Suppressor macrophage treated with lipopolysaccharide for 1 hour (primary cell): ENCODE measurements around the gene CACNA2D3.
A peak's percentile ranks its signal among the peaks of the same experiment; 100 is the strongest.

Source experiments
- DNase-seq, 3 donors: peaks; one replicate each; pipeline ENCODE4 v3.0.0-alpha.2; 2020 to 2022

The CACNA2D3 gene

DNA sequence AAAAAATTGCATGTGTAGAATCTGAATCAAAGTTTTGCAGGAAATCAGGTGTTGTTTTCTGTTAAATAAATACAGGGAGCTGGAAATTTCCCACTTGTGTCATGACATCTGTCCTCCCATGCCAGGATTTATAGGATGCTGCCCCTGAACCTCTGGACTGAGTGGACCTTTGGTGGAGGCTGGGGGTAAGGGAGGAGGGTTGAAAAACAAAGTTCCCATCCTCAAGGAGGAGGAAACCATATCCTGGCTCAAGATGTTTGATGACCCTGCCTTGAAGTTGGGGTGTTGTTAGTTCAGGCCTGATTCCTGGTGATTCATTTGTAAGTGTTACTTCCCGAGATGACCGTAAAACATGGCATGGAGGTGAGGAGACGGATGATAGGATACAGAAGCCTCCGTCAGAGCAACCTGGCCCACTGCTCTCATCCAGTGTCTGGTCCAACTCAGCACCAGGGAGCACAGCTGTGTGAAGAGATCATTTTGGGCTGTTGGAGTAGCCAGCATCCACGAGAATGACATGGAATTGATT is 223.6 kb downstream of the CACNA2D3 start:
- DNase-seq = no peak

DNA sequence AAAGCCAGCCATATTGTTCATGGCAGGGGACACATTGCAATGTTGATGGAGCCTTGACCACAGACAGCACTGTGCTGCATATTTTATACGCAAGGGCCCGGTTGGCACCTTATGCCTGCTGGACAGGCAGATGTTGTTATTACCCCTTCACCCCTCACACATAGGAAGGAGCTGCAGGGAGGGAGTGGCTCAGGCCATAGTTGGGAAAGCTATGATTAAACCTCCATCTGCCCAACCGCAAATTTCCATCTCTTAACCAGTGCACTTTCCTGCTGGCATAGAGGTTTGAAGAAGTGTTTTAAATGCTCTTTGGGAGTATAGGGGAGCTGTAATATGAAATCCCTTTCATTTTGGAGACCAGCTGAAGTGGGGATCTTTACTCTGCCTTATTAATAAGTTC is 224.7 kb downstream of the CACNA2D3 start:
- DNase-seq = no peak

DNA sequence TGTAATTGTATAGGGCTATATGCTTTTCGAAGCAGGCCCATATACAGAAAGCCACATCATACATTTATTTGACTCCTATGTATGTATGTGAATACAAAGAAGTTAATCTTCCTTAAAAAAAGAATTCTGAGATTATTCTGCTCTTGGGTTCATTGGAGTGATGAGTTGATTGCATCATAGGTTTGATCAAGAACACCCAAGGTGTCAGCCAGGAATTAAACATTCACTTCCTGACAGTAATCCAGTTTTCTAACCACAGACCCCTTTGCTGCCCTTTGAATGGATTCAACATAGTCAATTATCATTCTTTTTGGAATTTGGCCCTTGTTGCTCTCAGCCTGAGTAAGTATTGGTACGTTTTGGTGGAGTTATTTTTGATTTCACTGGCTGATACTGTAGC is 225.6 kb downstream of the CACNA2D3 start:
- DNase-seq = no peak

DNA sequence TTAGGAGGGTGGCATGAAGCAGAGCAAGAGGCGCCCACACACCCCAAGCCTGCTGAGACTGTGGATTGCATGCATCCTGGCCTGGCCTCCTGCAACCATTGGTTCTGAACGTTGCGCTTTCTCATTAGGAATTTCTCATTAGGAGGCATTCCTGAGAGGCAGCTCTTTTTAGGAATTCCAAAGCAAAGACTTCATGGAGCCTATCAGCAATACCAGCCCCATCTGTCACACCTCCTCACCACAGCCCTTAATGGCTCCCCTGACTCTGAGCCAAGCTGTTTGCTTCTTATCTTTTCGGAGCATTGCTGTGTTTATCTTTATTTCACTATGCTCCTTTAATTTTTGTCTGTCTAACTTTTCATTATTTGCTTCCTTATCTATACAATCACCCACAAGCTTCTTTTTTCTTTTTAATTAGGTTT is 226.9 kb downstream of the CACNA2D3 start:
- DNase-seq = no peak

DNA sequence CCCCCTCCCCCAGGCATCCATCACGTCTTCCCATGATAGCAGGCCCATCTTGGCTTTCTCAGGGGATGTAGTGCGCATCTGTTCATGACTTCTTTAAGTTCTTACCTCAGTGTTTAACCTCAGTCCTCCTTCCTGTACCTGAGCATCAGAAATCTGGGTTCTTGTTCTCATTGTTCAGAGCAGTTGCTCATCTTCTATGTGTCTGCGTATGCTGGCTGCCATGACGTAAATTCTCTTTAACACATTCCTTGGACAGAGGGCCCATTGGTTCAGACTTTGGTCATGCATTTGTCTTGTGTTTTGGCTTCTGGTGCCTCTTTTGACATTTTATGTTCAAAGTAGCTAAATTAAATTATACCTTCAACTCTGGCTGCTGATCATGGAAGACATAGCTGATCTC is 227.3 kb downstream of the CACNA2D3 start:
- no peak for DNase-seq

DNA sequence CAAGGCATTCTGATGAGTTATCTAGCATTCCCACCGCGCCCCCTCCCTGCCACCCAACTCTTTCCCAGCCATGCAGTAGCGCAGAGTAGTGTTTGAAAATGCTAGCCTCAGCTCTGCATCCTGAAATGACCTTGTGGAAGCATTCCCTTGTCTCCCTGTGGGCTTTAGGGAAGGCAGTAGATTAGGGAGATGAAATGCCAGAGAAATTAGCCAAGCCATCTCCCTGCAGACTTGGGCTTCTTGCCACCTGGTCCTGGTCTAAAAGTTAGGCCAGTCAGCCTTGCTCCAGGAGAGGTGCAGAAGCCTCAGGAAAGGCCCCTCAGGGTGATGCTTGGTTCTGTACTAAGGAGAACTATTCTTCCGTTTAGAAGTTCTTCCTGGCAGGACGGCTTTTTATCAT is 231.2 kb downstream of the CACNA2D3 start:
- no peak for DNase-seq

DNA sequence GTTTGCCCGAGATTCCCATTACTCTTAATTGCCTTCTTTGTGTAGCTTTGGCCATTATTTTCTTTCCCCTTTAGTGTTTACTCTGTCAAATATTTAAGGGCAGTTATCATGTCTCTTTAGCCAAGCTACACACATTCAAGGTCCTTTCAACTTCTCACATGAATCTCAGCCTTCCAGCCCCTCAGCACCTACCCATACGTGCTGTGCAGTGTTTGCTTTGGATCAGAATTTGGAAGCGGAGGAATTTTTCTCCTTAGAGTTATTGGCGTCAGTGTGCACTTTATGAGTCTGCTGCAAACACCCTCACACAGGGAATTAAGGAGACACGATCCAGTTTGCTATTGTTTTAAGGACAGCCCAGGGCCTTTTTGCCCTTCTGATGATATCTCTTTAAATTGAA is 231.6 kb downstream of the CACNA2D3 start:
- DNase-seq = no peak

DNA sequence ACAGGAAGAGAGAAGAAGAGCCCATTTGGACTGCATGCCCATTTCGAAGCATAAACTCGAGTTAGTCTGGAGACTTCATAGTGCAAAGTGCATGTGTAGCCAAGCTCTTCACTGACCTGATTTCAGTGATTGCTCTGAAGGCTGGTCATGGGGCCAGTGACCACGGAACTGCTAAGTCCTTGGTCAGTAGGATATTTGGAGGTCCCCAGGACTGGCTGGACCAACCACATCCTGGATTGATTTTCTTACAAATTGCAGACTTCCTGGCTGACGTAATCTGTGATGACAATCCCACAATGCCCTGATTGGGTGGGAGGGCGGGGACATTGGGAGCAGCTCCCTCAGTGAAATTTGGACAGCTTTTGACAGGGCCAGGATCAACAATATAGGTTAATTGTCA is 233.4 kb downstream of the CACNA2D3 start:
- DNase-seq = no peak

DNA sequence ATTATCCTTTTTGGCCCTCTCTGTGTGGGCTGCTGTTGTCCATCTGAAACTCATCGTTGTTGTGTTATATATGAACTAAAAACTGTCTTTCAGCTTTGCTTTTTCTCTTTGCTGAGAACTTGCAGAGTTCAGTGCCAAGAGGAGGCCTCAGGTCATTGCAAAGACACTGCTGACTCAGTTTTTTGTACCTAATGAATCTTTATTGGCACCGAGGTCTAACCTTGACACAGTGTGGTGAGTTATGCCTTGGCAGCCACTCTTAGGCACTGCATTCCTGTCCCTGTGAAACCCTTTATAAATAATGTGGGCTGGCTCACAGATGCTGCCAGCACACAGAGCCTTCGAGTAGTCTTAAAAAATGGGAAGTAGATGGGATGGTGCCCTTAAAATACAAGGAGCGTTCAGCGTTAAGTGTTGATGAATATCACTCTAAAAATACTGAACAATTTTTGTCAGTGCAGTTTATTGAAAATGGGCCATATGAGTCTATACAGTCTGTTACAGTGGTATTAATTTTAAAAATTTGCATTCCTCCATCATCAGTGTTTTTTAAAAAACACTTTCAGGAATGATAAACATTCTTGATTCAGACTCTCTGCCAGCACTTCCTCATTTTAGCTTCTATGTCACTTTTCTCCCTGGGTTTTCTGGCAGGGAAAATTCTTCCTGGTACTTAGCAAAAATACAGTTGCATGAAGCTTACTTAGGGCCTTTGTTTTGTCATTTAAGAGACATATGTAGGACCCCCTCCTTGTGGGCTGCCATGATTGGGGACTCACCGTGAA is 234.1 kb downstream of the CACNA2D3 start:
- peak in 1 of 3 donors; percentile 1 for DNase-seq

DNA sequence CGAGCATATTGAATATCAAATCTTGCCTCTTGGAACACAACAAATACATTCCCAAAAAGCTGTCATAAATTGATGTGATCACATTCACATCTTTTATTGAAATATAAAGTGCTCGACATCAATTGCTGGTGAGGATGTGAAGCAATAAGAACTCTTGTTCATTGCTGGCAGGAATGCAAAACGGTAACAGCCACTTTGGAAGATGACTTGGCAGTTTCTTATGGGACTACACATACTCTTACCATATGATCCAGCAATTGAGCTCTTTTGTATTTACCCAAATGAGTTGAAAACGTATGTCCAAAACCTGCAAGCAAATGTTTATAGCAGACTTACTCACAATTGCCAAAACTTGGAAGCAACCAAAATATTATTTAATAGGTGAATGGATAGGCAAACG is 234.9 kb downstream of the CACNA2D3 start:
- no peak for DNase-seq

DNA sequence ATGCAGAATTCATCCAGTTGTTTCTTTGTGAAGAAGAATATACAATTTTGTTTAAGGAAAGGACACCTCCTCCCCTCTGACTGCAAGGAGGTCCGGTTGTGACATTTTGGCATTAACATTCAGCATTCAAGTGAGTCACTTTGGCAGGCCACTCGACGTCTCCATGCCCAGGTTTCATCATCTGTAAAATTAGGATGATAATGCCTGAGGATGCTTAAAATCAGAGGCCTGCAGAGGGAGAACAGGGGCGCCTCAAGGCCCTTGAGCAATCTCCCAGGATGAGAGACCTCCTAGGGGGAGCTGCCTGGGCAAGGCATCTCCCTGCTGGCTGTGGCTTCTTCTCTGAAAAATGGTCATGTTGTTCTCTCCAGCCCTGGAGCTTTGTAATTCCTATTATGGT is 236.0 kb downstream of the CACNA2D3 start:
- no peak for DNase-seq

DNA sequence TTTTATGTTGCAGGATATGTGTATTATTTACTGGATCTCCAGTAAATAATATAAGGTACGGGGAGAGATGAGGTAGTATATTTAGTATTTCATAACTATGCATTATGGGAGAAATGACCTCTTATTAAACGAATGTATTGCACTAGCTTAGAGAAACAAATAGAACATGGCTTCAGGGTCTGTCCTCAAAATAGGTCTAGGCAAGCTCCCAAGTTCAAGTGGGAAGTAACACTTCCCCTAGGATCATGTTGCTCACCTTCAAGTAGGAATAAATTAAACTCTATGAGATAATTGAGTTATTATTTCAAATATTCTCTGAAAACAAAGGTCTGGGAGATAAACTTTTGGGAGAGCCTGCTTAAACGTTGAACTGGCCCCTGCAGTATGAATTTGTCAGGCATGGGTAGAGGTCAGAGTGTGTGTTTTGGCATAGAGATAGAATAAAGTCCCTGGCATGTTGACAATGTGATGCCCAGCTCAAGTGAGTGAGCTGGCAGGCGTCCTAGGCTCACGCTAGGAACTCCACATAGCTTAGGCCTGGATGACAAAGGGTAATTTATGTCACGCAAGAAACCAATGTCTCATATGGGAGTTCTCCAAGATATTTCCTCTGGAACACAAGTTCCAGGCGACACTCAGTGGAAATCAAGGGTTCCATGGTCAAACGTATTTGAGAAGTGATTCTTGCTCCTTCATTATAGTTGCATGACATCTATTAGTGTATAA is 236.8 kb downstream of the CACNA2D3 start:
- DNase-seq = no peak

DNA sequence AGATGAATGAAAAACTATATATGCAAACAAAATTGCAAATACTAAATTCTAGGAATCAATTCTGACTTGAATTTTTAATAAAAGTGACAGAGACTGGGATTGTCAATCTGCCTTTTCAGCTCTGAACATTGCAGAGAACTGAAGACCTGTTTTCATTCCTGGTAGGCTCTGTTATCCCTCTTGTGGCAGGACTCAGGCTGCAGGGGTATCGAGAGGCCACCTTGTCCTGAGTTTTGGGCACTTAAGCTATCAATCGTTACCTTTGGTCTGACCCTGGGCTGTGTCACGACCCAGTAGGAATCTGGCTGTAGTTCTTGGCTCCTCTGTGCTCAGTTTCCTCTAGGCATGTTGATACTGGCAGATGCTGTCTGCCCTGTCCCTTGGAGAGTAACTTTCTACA is 238.0 kb downstream of the CACNA2D3 start:
- DNase-seq = no peak

DNA sequence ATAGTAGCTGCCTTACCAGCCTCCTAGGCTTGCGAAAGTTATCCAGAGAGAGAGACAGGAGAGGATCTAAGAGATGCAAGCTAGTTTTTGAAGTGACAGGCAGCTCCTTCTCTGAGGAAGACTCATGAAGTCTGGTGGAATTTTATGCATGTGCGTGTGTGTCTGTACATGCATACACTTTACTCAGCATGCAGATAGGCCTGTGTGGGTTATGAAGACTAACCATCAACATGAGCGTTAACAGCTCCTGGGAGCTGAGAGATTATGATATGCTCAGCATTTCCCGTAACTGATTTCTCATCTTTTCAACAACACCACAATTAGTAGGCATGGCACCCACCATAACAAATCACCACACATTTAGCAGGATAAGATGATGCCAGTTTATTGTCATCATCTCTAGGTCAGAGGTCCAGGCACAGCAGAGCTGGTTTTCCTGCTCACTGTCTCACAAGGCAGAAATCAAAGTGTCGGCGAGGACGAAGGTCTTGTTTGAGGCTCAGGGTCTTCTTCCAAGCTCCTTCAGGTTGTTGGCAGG is 239.5 kb downstream of the CACNA2D3 start:
- no peak for DNase-seq

DNA sequence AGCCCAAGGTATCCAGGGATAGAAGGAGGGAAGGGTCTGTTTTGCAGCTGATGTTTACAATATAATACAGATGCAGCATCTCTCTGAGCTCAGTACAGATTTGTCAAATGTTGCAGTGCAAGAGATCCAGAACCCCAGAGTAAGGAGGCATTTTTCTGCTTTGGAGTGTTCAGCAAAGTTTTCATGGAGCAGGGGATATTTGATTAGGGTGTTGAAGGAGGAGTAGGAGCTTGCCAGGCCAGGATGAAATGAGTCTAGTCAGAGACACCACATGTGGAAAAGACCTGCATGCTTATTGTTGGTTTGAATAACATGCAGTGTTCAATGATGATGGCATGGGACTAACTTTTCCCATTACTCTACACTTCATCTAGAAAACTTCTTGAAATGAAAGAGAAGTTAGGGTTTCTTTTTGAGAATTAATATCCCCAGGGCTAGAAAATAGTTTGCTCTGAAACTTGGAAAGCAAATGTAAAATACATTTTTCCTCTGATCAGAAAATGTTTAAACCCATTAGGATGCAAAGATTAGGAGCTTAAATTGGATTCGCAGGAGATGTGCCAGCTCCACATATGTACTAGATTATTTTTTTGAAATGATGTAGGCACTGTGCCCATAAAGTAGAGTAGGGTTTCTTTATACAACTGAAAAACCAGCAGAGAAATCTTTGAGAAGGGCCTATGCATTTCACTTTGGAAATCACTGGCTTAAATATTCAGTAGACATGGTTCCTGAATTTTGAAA is 243.8 kb downstream of the CACNA2D3 start:
- no peak for DNase-seq

DNA sequence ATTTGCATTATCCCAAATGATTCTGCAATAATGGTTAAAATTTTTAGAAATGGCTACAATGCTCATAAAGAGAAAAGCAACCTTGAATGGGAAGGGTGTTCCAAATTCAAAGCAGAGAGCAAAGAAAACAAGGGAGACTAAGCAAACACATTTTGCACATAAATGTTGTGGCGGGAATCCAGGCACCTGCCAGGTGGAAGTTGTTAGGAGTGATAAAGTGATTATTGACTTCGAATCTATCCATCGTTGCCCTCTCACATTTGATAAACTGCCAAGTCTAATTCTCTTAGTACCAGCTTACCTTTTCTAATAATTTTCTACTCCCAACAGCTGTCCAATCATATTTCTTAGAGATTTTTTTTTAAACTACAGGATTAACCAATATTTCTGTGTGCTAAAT is 244.5 kb downstream of the CACNA2D3 start:
- no peak for DNase-seq

DNA sequence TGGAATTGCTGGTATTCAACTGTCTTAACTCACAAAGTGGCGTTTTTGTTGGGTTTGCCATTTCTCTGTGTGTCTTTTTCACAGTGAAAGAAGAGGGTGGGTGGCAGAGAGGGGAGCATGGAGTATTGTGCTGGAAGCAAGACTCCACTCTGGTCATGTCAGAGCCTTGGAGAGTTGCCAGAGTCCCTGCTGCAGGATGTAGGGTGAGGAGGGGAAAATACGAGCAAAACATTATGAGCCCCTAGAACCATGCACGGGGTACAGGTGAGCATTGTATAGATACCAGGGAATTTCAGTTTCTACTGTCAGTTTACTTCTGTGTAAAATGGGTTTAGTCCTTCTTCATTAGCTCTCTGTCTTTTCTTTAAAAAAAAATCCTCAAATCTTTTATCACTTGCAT is 249.9 kb downstream of the CACNA2D3 start:
- no peak for DNase-seq

DNA sequence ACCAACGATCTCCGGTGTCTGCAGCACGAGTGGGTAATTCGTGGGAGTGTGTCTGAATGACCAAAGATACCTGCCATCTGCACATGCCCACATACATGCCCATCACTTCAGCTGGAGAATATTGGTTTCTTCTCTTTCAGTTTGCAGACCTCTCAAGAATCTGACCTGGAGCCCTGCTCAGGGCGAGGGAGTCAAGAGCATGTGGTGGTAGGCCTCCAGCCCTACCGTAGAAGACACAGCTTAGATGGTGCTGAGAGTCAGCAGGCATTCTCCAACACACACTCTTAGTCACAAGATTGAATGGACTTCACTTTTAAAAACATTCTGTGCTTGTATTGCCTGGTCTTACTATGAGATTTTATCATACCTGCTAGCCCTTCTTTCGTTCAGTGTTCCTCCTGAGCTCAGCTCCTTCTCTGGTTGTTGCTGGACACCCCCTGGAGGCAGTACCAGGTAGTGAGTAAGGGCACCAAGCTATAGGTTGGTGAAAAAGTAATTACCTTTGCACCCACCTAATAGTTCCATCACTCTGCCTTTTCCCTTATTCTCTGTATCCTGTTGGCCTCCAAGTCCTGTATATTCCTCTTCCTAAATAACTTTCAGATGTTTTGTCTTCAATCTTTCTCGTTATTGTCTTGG is 252.0 kb downstream of the CACNA2D3 start:
- DNase-seq = peak in 2 of 3 donors; percentile 6 to 13

DNA sequence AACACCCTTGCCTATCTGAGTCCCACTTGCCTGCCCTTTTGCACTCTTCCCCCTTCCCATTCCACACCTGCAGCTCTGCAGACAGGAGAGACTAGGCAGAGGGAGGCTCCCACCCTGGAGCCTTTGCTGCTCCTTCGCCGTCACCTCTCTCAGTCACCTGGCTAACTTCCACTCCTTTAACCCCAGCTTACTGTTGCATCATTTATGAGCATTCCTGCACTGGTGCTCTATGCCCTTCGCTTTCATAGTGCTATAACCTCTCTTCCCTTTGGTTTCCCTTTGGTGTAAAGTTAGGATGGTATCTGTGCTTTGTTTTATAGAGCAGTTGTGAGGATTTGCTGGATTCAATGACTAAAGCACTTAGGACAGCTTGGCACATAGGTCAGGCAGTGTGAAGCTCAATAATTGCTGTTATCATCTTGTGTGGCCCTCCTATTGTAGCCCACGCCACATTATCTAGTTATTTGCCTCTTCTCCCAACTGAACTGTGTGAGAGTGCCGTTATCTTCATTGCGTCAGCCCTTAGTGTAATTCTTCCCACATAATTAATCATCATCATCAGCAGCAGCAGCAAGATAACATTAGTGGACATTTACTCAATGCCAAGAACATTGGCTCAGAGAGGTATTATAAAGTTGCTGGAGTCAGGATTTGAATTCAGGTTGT is 253.9 kb downstream of the CACNA2D3 start:
- DNase-seq = no peak

DNA sequence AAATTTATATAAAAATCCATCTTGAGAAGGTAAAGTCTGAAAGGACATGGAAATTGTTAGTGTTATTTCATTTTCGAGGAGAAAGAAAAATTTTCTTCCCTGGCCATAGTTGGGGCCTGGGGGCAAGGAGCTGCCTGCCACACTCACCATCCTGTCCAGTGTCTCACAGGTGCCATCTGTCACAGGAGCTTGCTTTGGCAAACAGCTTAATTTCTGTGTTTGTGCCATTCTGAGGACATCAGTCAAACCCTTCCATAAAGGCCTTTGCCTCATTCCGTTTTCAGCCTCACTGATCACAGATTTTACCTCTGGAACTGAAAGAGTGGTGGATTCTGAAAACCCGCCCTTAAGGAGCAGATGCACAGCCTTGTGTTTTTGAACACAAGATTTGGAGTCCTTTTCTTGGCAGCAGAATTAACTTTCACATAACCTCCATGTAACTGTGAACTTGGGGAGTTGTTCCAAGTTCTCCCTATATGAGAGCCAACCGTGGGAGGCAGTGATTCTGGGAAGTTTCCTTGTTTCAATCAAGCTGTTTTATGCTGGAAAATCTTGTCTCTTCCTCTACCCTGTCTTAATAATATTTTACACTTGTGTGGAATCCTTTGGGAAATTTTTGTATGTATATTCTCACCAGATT is 254.7 kb downstream of the CACNA2D3 start:
- no peak for DNase-seq

DNA sequence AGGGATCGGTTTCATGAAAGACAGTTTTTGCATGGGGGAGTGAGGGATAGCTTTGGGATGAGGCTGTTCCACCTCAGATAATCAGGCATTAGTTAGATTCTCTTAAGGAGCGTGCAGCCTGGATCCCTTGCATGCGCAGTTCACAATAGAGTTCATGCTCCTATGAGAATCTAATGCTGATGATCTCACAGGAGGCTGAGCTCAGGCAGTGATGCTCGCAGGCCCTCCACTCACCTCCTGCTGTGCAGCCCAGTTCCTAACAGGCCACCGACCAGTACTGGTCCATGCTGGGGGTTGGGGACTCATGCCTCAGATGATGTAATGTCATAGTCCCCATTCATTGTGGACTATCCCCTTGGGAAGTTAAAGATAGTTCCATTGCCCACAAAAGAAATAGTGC is 255.8 kb downstream of the CACNA2D3 start:
- DNase-seq = no peak

DNA sequence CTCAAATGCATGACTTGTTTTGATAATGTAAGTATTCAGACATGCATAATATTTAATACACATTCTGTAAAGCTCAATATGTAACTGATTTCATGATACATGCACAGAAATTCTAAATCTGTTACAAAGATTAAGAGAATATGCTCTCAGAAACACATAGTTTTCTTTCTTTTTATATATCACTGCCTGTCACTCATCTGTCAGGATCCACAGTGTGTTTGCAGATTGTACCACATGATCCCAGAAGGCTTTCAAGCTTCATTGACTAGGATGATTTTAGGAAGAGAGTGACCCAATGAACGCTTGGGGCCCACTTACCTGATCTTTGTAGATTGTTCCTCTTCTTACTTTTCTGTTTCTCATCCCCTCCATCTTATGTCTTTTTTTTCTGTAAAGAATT is 261.9 kb downstream of the CACNA2D3 start:
- DNase-seq = no peak
